GM18505 (cell line): ENCODE data around the gene SLC6A15.

Experiments
- ATAC-seq: cut with Tn5 transposase; IDR thresholded peaks from one replicate; pipeline ENCODE4 v1.9.1; 2021; ENCODE audit not compliant: unreplicated experiment
- POLR2A ChIP-seq: IDR thresholded peaks from 4 replicates; pipeline ENCODE4 v1.6.1; 2011; ENCODE audit warnings: borderline replicate concordance; ENCODE audit not compliant: insufficient read depth, insufficient read length; ENCODE audit errors: extremely low read depth

Gene SLC6A15

DNA sequence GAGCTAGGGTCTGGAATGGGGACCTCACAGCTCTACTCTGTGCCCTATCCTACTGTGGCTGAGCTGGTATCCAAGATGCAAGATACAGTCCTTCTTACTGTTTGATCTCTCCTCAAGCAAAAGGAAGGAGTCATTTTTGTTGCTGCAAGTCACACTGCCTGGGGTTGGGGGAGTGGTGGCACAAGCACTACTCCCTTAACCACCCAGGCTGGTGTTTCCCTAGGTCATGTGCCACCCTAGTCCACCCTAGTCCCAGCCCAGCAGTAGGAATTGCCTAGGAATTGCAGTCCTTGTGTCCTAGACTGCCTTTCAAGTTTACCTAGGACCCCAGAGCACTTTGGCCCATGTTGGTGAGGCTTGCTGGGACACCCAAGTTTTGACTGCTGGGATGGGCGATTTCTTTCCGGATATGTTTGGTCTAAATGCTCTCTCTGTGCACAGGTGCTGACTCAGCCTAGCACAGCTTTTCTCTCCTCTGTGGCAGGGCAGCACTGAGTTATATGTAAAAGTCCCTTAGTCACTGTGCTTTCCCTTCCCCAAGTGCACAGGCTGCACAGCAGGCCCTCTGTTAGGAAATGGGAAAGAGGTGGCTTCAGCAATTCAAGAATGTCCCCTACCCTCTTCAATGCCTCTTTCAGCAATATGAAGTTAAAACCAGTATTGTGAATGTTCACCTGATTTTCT lies 54.9 kb downstream of the SLC6A15 start:
- no peak for ATAC-seq

GRCh38 chr12:84856156-84856900 lies 56.3 kb downstream of the SLC6A15 start:
- TF ChIP-seq POLR2A = no peak
- no peak for ATAC-seq

More for the DNA sequence above, 54.9 kb downstream of the SLC6A15 start:
- TF ChIP-seq POLR2A = no peak

- ATAC-seq = no peak
- TF ChIP-seq POLR2A = no peak
Measured at GRCh38 chr12:84843593-84844144, 68.9 kb downstream of the SLC6A15 start.

- peak; percentile 65 for ATAC-seq
- TF ChIP-seq POLR2A = no peak
Measured at GRCh38 chr12:84842406-84843013, 70.1 kb downstream of the SLC6A15 start.

- ATAC-seq = no peak
- TF ChIP-seq POLR2A = no peak
Measured at GRCh38 chr12:84841591-84841990, 71.0 kb downstream of the SLC6A15 start.

- ATAC-seq = no peak
- no peak for TF ChIP-seq POLR2A
Measured at GRCh38 chr12:84840356-84840755, 72.2 kb downstream of the SLC6A15 start.

DNA sequence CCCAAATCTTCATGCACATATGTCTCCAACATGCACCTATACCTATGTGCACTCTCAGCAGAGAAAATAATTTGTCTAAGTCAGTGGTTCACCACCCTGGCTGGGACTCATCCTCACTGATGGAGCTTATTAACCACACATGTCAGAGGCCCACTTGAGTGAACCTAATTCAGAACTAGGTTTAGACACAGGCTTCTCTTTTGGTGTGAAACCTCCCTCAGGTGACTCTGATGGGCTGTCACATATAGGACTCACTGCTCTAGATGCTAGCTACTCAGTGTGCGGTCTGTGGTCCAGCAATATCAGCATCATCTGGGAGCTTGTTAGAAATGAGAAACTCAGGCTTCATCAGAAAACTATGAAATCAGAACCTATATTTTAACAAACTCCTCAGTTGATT lies 85.7 kb downstream of the SLC6A15 start:
- no peak for ATAC-seq
- TF ChIP-seq POLR2A = no peak

DNA sequence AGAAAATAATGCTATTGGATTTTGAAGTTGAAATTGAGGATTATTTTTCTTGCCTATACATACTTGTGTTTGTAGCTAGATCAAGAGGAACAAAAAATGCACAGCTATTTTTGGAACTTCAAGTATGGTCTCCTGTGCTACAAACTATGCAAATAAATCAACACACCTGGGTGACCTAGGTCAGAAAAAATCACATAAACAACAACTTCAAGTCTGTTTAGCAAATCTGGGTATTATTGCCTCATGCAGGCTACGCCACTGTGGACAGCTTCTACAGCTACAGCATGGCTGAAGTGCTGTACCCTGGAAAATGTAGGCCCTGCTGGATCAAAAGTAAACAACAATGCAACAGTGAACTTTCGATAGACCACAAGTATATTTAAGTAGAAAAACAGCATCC lies 87.5 kb downstream of the SLC6A15 start:
- TF ChIP-seq POLR2A = no peak
- ATAC-seq = no peak

DNA sequence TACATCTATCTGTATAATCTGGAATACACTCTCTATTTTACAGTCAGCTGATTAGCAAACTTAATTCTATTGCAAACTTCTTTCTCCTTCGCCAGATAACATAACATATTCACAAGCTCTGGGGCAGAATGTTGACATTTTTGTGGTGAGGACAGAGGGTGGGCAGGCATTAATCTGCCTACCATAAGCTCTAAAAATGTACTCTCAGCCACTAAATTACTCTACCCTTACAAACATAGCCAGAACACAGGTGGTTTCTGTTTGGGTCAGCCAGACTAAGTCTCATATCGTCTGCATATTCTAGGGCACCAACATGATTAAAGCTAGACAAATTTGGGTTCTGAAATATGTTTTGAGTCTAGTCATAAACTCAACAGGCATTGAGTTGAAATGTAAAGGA lies 90.1 kb downstream of the SLC6A15 start:
- no peak for TF ChIP-seq POLR2A
- ATAC-seq = no peak

DNA sequence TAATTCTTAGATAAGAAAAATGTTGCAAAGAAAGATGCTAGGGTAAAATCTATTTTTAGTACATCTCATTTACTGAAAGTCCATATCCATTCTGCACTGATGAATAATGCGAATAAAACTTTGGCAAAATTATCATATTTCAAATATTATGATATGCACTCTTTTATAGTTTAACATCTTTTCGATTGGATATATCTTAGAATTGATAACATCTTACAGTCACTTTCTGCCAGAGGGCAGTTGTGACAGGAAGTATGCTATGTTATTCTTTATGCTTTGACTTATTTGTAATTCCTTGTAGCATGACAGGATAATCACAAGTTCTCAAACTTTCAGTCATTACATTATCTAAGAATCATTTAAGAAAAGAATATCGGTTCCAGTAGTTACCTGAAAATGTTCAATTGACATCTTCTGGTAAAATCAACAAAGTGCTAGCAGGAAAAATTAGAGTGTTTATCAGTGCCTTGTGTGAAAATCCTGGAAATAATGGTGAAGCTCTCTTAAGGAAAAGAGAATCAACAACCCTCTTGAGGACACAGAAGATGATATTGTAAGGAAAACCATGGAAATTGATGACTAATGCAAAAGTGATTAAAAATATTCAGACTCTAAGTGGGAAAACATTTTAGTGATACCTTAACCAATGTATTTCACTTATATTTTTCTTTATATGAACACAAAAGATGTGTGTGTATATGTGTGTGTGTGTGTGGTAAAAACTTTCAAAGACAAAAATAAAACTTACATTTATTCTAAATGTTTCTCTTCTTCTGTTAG lies 95.5 kb downstream of the SLC6A15 start:
- TF ChIP-seq POLR2A = no peak
- ATAC-seq = no peak

GRCh38 chr12:84814664-84815245 lies 97.8 kb downstream of the SLC6A15 start:
- ATAC-seq = peak; percentile 26
- no peak for TF ChIP-seq POLR2A

DNA sequence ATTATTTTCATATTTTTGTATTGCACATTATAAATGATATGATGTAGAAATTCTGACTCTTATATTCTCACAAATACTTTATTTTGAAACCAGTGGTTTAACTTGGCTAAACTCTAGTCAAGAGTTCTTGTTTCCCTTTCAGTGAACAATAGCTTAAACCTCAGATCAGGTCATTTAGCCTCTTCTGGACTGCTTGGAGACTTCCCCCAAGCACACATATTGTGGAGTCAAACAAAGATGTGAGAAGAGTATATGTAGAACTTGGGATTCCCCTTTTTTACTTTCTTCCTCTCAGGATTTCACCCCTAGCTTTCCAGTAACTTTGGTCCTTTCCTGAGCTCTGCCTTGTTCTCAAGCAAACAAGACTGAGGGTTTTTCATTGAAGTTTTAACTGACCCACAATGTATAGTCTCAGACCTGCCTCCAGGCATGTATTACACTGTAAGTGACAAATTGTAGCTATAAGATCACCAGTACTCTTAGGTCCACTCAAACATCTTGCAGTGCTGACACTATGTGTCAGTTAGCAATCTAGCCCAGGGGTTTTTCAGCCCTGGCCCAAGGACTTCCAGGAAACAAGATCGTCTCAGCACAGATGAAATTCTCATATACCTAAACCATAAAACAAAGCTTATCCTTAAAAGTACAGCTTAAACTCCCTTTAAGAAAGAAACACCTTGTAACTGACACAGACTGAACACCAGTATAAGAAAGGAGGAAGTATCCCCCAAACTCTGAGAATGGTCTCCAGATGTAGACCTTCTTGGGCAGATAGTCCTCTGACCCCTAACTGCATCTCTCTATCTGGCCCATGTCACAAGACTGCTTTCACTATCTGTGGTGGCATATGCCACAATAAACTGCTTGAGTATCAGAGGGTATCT lies 98.6 kb downstream of the SLC6A15 start:
- no peak for TF ChIP-seq POLR2A
- ATAC-seq = peak; percentile 49
